ENCODE measurements around the gene ADGRB3.

- TF ChIP-seq, protein P1, sequence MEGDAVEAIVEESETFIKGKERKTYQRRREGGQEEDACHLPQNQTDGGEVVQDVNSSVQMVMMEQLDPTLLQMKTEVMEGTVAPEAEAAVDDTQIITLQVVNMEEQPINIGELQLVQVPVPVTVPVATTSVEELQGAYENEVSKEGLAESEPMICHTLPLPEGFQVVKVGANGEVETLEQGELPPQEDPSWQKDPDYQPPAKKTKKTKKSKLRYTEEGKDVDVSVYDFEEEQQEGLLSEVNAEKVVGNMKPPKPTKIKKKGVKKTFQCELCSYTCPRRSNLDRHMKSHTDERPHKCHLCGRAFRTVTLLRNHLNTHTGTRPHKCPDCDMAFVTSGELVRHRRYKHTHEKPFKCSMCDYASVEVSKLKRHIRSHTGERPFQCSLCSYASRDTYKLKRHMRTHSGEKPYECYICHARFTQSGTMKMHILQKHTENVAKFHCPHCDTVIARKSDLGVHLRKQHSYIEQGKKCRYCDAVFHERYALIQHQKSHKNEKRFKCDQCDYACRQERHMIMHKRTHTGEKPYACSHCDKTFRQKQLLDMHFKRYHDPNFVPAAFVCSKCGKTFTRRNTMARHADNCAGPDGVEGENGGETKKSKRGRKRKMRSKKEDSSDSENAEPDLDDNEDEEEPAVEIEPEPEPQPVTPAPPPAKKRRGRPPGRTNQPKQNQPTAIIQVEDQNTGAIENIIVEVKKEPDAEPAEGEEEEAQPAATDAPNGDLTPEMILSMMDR (IDR thresholded peaks at IDR 0.05), result no peak
- TF ChIP-seq POLR2A (IDR thresholded peaks at IDR 0.05), result no peak
Observed at GRCh38 chr6:69303382-69303781, 668.3 kb downstream of the ADGRB3 start.

Data from lower leg skin (tissue), 3 donors.